Measurements from ENCODE around the gene MARVELD1. TPM values are rescaled to one million over a fixed set of nuclear protein-coding genes. Genes with fewer than 3 reads are reported as not detected.

The MARVELD1 gene
- total RNA-seq, 2 donors from 2014 or later, result 32.8 to 35.3 TPM

- Histone ChIP-seq H3K4me1 (replicated peaks) (no peaks in the 10 kb centered on the region), H3K27ac (no peak overlapping the region), H3K4me3 (no peak overlapping the region), H3K9me3 (no peaks in the 10 kb centered on the region), H3K36me3 (no peaks in the 10 kb centered on the region), H3K27me3 (replicated peaks; ENCODE audit: insufficient read depth) (no peaks in the 10 kb centered on the region)
- no peak for DNase-seq (ENCODE audit: low spot score)
- no peak for TF ChIP-seq CTCF (IDR thresholded peaks at IDR 0.05)
- no peak for TF ChIP-seq POLR2AphosphoS5 (IDR thresholded peaks at IDR 0.05)
- TF ChIP-seq POLR2A (IDR thresholded peaks at IDR 0.05), result no peak
- intact Hi-C loops (cut with DNase I), result no loop called here
- WGBS, result 92% methylated on average over 2 of the region's 2 CpGs
Measured at GRCh38 chr10:97740613-97741012, 27.1 kb downstream of the MARVELD1 start.

GRCh38 chr10:97743169-97743943, 29.8 kb downstream of the MARVELD1 start:
- intact Hi-C loops (cut with DNase I), result no loop called here
- no peaks in the 10 kb centered on the region for H3K9me3 ChIP-seq
- TF ChIP-seq CTCF (IDR thresholded peaks at IDR 0.05) (no peak), POLR2AphosphoS5 (IDR thresholded peaks at IDR 0.05) (no peak), POLR2A (IDR thresholded peaks at IDR 0.05) (no peak)

GRCh38 chr10:97744405-97745035, 31.0 kb downstream of the MARVELD1 start:
- no peaks in the 10 kb centered on the region for H3K27me3 ChIP-seq (replicated peaks; ENCODE audit: insufficient read depth)
- H3K36me3 ChIP-seq, result peaks cover 0 to 4% of the 10 kb centered on the region in 2 donors
- no peak for TF ChIP-seq POLR2AphosphoS5 (IDR thresholded peaks at IDR 0.05)
- TF ChIP-seq CTCF (IDR thresholded peaks at IDR 0.05), result no peak
- no peak for TF ChIP-seq POLR2A (IDR thresholded peaks at IDR 0.05)
- no peaks in the 10 kb centered on the region for H3K9me3 ChIP-seq
- no peak overlapping the region for H3K4me3 ChIP-seq
- no peak overlapping the region for H3K27ac ChIP-seq
- DNase-seq (ENCODE audit: low spot score), result no peak
- H3K4me1 ChIP-seq (replicated peaks), result no peaks in the 10 kb centered on the region
- intact Hi-C loops (cut with DNase I), result no loop called here
- WGBS, result 93% methylated on average over 15 of the region's 15 CpGs

More at GRCh38 chr10:97743169-97743943, 29.8 kb downstream of the MARVELD1 start:
- 81% methylated on average over 10 of the region's 10 CpGs for WGBS
- Histone ChIP-seq H3K27me3 (replicated peaks; ENCODE audit: insufficient read depth) (no peaks in the 10 kb centered on the region), H3K4me1 (replicated peaks) (no peaks in the 10 kb centered on the region), H3K27ac (no peak overlapping the region), H3K4me3 (no peak overlapping the region), H3K36me3 (peaks cover 0 to 4% of the 10 kb centered on the region in 2 donors)
- DNase-seq (ENCODE audit: low spot score), result no peak

GRCh38 chr10:97747573-97747972, 34.0 kb downstream of the MARVELD1 start:
- no peak for DNase-seq (ENCODE audit: low spot score)
- Histone ChIP-seq H3K36me3 (peaks cover 7 to 12% of the 10 kb centered on the region in 2 donors), H3K4me3 (no peak overlapping the region), H3K27ac (no peak overlapping the region), H3K4me1 (replicated peaks) (no peaks in the 10 kb centered on the region), H3K27me3 (replicated peaks; ENCODE audit: insufficient read depth) (no peaks in the 10 kb centered on the region), H3K9me3 (no peaks in the 10 kb centered on the region)
- intact Hi-C loops (cut with DNase I), result no loop called here
- TF ChIP-seq CTCF (IDR thresholded peaks at IDR 0.05) (no peak), POLR2AphosphoS5 (IDR thresholded peaks at IDR 0.05) (no peak), POLR2A (IDR thresholded peaks at IDR 0.05) (no peak)
- WGBS, result 88% methylated on average over 1 of the region's 1 CpG

Measured in prostate gland (tissue), 2 donors.